Urothelium cell line (cell line): ENCODE results near the gene MICU1.
"Not testable (repeated sequence)": the region's sequence is repeated elsewhere in the genome, so short reads cannot be mapped to it uniquely, and the experiment has no call there.

ENCODE experiments used
- DNase-seq: peaks from one replicate; pipeline ENCODE4 v3.0.0; 2011; ENCODE audit warnings: low spot score, mixed read lengths
- FAIRE-seq: peaks from 2 replicates; lab custom pipeline; 2011; peaks lifted over from hg19 to GRCh38; lab: Jason Lieb, UNC

Gene MICU1

GRCh38 chr10:72354356-72355213, 271.3 kb downstream of the MICU1 start, which contains the start of gene DNAJB12:
Gene DNAJB12 (minus strand): TSS chr10:72354919. CDS start chr10:72354897, 22 bp downstream.
- peak; percentile 81 for FAIRE-seq
- peak; percentile 98 for DNase-seq

- FAIRE-seq (no peak), DNase-seq (peak; percentile 17)
Observed at GRCh38 chr10:72353965-72354355, 271.9 kb downstream of the MICU1 start.

- FAIRE-seq (no peak), DNase-seq (no peak)
Observed at GRCh38 chr10:72353028-72353964, 272.6 kb downstream of the MICU1 start.

- FAIRE-seq, result no peak
Observed at GRCh38 chr10:72351479-72351878, 274.4 kb downstream of the MICU1 start.

GRCh38 chr10:72349438-72349837, 276.4 kb downstream of the MICU1 start:
- no peak for FAIRE-seq

More at GRCh38 chr10:72351479-72351878, 274.4 kb downstream of the MICU1 start:
- no peak for DNase-seq

GRCh38 chr10:72348282-72348681, 277.6 kb downstream of the MICU1 start:
- no peak for FAIRE-seq

More at GRCh38 chr10:72349438-72349837, 276.4 kb downstream of the MICU1 start:
- DNase-seq, result no peak

GRCh38 chr10:72346117-72346516, 279.8 kb downstream of the MICU1 start:
- DNase-seq, FAIRE-seq: not testable (repeated sequence)

More at GRCh38 chr10:72348282-72348681, 277.6 kb downstream of the MICU1 start:
- DNase-seq, result no peak

- FAIRE-seq (no peak), DNase-seq (no peak)
Observed at GRCh38 chr10:72344932-72345331, 280.9 kb downstream of the MICU1 start.

GRCh38 chr10:72342911-72343310, 283.0 kb downstream of the MICU1 start:
- FAIRE-seq, result no peak
- no peak for DNase-seq

GRCh38 chr10:72340510-72341261, 285.2 kb downstream of the MICU1 start:
- DNase-seq, result peak; percentile 80
- peak; percentile 78 for FAIRE-seq

GRCh38 chr10:72338180-72338579, 287.7 kb downstream of the MICU1 start:
- peak; percentile 55 for FAIRE-seq
- DNase-seq, result no peak

GRCh38 chr10:72337722-72338121, 288.2 kb downstream of the MICU1 start:
- DNase-seq (no peak), FAIRE-seq (peak; percentile 91)

GRCh38 chr10:72337039-72337629, 288.7 kb downstream of the MICU1 start:
- DNase-seq, result peak; percentile 78
- FAIRE-seq, result no peak

- no peak for FAIRE-seq
- no peak for DNase-seq
Observed at GRCh38 chr10:72336259-72337038, 289.4 kb downstream of the MICU1 start.

GRCh38 chr10:72335394-72336258, 290.3 kb downstream of the MICU1 start:
- DNase-seq (peak; percentile 68), FAIRE-seq (peak; percentile 66)

GRCh38 chr10:72334825-72335393, 291.0 kb downstream of the MICU1 start:
- DNase-seq (peak; percentile 95), FAIRE-seq (peak; percentile 94)

GRCh38 chr10:72334196-72334824, 291.6 kb downstream of the MICU1 start:
- DNase-seq (no peak), FAIRE-seq (no peak)
